GM23338 (cell line): Measurements from ENCODE around the gene CCNG2. TPM values are rescaled to one million over a fixed set of nuclear protein-coding genes. Genes with fewer than 3 reads are reported as not detected.

Experiments
- ATAC-seq: fragments of 200-7000 bp; cut with Tn5 transposase; 3 replicates; pipeline ENCODE4 v1.9.1; 2020
- DNase-seq: peaks from one replicate; pipeline ENCODE4 v3.0.0-alpha.2; 2015; ENCODE audit warnings: low spot score
- H2AFZ ChIP-seq: fragments of 200-600 bp; sonication (generic); 2 replicates; pipeline ENCODE4 v1.8.0; 2016; ENCODE audit warnings: antibody characterized with exemption, mild to moderate bottlenecking, moderate library complexity
- H3F3A ChIP-seq: fragments of 200-600 bp; sonication (generic); replicated peaks from 2 replicates; pipeline ENCODE4 v1.8.0; 2017; ENCODE audit warnings: antibody characterized with exemption, mixed run types, low read depth
- H3K27ac ChIP-seq: fragments of 200-600 bp; sonication (generic); 2 replicates; pipeline ENCODE4 v1.6.1; 2016; ENCODE audit warnings: low read depth
- H3K27me3 ChIP-seq: fragments of 200-600 bp; sonication (generic); 2 replicates; pipeline ENCODE4 v1.8.0; 2016; ENCODE audit warnings: mild to moderate bottlenecking, mixed run types, moderate library complexity; ENCODE audit not compliant: insufficient read depth
- H3K36me3 ChIP-seq: fragments of 200-600 bp; sonication (generic); 2 replicates; pipeline ENCODE4 v1.8.0; 2016; ENCODE audit warnings: mild to moderate bottlenecking; ENCODE audit not compliant: insufficient read depth
- H3K4me1 ChIP-seq: fragments of 200-600 bp; sonication (generic); 2 replicates; pipeline ENCODE4 v1.8.0; 2016; ENCODE audit warnings: mild to moderate bottlenecking, moderate library complexity; ENCODE audit not compliant: insufficient read depth
- H3K4me2 ChIP-seq: fragments of 200-600 bp; sonication (generic); 2 replicates; pipeline ENCODE4 v1.7.1; 2017; ENCODE audit warnings: mixed run types
- H3K4me3 ChIP-seq: fragments of 200-600 bp; sonication (generic); 2 replicates; pipeline ENCODE4 v1.6.1; 2016; ENCODE audit warnings: mixed run types
- H3K79me2 ChIP-seq: fragments of 200-600 bp; sonication (generic); replicated peaks from 2 replicates; pipeline ENCODE4 v1.8.0; 2017; ENCODE audit warnings: mild to moderate bottlenecking; ENCODE audit not compliant: insufficient read depth
- H3K9me2 ChIP-seq: fragments of 200-600 bp; sonication (generic); 2 replicates; pipeline ENCODE4 v1.8.0; 2017; ENCODE audit not compliant: insufficient read depth
- H4K20me1 ChIP-seq: fragments of 200-600 bp; sonication (generic); replicated peaks from 2 replicates; pipeline ENCODE4 v1.8.0; 2017; ENCODE audit warnings: mild to moderate bottlenecking; ENCODE audit not compliant: insufficient read depth
- H3K27ac Mint-ChIP-seq: 2 replicates; pipeline ENCODE4 v1.8.0; 2020; ENCODE audit warnings: inconsistent platforms, mild to moderate bottlenecking, moderate library complexity, mixed read lengths
- H3K27me3 Mint-ChIP-seq: 3 replicates; pipeline ENCODE4 v1.8.0; 2022; ENCODE audit warnings: low read depth, mild to moderate bottlenecking, moderate library complexity, mixed read lengths, inconsistent platforms; ENCODE audit not compliant: insufficient read depth, poor library complexity
- H3K36me3 Mint-ChIP-seq: 3 replicates; pipeline ENCODE4 v1.8.0; 2021; ENCODE audit warnings: low read depth, mild to moderate bottlenecking, inconsistent platforms, moderate library complexity, mixed read lengths
- H3K4me1 Mint-ChIP-seq: 3 replicates; pipeline ENCODE4 v1.8.0; 2020; ENCODE audit warnings: mild to moderate bottlenecking, inconsistent platforms, mixed read lengths
- H3K4me3 Mint-ChIP-seq: 3 replicates; pipeline ENCODE4 v1.8.0; 2021; ENCODE audit warnings: moderate library complexity, mild to moderate bottlenecking, inconsistent platforms, mixed read lengths
- H3K9me3 Mint-ChIP-seq: 3 replicates; pipeline ENCODE4 v1.8.0; 2020; ENCODE audit warnings: moderate library complexity, mild to moderate bottlenecking, inconsistent platforms, mixed read lengths
- CREB1 ChIP-seq: fragments of 250-450 bp; sonication (Bioruptor Pico); IDR thresholded peaks from 2 replicates; pipeline ENCODE4 v1.5.0; 2020; ENCODE audit warnings: low read depth, mild to moderate bottlenecking, moderate library complexity
- EZH2 ChIP-seq: fragments of 200-600 bp; sonication (generic); IDR thresholded peaks from one replicate; pipeline ENCODE4 v1.8.0; 2017; ENCODE audit warnings: antibody characterized with exemption, mild to moderate bottlenecking, low read depth; ENCODE audit not compliant: unreplicated experiment
- EZH2phosphoT487 ChIP-seq: fragments of 200-600 bp; sonication (generic); IDR thresholded peaks from one replicate; pipeline ENCODE4 v1.8.1; 2018; ENCODE audit warnings: antibody characterized with exemption; ENCODE audit not compliant: unreplicated experiment
- NANOG ChIP-seq: IDR thresholded peaks from 2 replicates; pipeline ENCODE4 v1.6.1; 2016; ENCODE audit warnings: antibody characterized with exemption, borderline replicate concordance
- POLR2AphosphoS5 ChIP-seq: IDR thresholded peaks from 2 replicates; pipeline ENCODE4 v1.6.1; 2016; ENCODE audit warnings: antibody characterized with exemption, low read depth
- polyA plus RNA-seq: library from polyadenylated mRNA; unstranded; fragments of >200 nt; fragmentation: Nextera tagmentation; extraction: Ambion mirVana; gene quantifications from 2 replicates; pipeline ENCODE4 v1.2.1, GENCODE V29; 2016
- total RNA-seq: library from RNA; depleted of rRNA; stranded (reverse); fragments of >200 nt; shearing (Covaris generic); gene quantifications from 2 replicates; pipeline ENCODE4 v1.2.3, GENCODE V29; 2014
- TF ChIP-seq, protein P1 (sequence below): IDR thresholded peaks from 2 replicates; pipeline ENCODE4 v1.6.1; 2016; ENCODE audit warnings: antibody characterized with exemption
- TF ChIP-seq, protein P2 (sequence below): IDR thresholded peaks from one replicate; pipeline ENCODE4 v1.6.1; 2018; ENCODE audit warnings: antibody characterized with exemption; ENCODE audit not compliant: unreplicated experiment

Gene CCNG2
- total and polyA plus RNA-seq, 2 experiments from 2014 or later: 7.1 to 16.5 TPM

DNA sequence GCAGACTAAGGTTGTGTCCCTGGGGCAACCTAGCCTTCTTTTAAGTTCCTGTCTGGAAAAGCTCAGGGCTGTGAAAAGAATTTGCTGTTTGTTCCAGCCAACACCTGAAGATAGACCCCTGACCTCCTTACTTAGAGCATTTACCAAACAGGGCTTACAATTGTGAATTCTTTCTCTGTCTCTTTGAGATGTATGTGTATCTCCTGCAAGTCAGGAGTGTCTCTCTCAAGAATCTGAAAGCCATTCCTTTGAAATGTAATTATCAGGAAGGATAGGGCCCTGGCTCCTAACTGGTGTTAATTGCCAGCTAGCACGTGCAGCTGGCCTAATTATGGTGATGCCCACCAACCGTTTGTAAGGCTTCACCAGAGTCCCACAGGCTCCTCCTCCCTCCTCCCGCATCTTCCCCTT, 18.2 kb downstream of the CCNG2 start:
- Mint-ChIP-seq H3K4me1 (peaks cover 34% of the 10 kb centered on the region), H3K9me3 (no peaks in the 10 kb centered on the region)

DNA sequence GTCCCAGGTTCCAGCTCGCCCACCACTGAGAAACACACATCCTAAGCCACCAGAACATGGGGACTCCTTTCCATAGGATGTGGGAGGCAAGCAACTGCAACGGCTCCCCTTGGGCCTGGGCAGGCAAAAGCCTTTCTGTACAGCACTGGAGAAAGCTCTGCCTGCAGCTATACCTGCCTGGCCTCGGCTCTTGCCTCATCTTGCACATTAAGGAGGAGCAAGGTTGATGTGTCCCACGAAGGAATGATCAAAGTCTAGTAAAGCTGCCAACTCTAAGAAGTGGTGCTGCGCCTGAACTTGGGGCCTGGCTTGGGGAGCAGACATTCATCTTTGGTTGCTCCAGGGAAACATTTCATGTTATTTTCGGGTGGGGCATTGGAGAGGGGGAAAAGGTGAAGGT, 19.6 kb downstream of the CCNG2 start:
- DNase-seq (no peak), ATAC-seq (no peak; the same call in 1 of the 3 replicates)
- H3K27ac ChIP-seq: no peak overlapping the region
- no peak overlapping the region for H2AFZ ChIP-seq
- Mint-ChIP-seq H3K4me3 (no peak overlapping the region), H3K27me3 (peaks cover 43% of the 10 kb centered on the region), H3K4me1 (peaks cover 34% of the 10 kb centered on the region), H3K36me3 (no peaks in the 10 kb centered on the region), H3K27ac (no peak overlapping the region), H3K9me3 (no peaks in the 10 kb centered on the region)
- H4K20me1 ChIP-seq: no peaks in the 10 kb centered on the region; the same call in 1 of the 2 replicates
- peaks cover 4% of the 10 kb centered on the region for H3K4me1 ChIP-seq
- TF ChIP-seq POLR2AphosphoS5 (no peak), CREB1 (CRISPR knock-in tag) (no peak), NANOG (no peak), EZH2 (no peak), EZH2phosphoT487 (no peak)
- TF ChIP-seq, protein P1, sequence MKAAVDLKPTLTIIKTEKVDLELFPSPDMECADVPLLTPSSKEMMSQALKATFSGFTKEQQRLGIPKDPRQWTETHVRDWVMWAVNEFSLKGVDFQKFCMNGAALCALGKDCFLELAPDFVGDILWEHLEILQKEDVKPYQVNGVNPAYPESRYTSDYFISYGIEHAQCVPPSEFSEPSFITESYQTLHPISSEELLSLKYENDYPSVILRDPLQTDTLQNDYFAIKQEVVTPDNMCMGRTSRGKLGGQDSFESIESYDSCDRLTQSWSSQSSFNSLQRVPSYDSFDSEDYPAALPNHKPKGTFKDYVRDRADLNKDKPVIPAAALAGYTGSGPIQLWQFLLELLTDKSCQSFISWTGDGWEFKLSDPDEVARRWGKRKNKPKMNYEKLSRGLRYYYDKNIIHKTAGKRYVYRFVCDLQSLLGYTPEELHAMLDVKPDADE: no peak
- TF ChIP-seq, protein P2, sequence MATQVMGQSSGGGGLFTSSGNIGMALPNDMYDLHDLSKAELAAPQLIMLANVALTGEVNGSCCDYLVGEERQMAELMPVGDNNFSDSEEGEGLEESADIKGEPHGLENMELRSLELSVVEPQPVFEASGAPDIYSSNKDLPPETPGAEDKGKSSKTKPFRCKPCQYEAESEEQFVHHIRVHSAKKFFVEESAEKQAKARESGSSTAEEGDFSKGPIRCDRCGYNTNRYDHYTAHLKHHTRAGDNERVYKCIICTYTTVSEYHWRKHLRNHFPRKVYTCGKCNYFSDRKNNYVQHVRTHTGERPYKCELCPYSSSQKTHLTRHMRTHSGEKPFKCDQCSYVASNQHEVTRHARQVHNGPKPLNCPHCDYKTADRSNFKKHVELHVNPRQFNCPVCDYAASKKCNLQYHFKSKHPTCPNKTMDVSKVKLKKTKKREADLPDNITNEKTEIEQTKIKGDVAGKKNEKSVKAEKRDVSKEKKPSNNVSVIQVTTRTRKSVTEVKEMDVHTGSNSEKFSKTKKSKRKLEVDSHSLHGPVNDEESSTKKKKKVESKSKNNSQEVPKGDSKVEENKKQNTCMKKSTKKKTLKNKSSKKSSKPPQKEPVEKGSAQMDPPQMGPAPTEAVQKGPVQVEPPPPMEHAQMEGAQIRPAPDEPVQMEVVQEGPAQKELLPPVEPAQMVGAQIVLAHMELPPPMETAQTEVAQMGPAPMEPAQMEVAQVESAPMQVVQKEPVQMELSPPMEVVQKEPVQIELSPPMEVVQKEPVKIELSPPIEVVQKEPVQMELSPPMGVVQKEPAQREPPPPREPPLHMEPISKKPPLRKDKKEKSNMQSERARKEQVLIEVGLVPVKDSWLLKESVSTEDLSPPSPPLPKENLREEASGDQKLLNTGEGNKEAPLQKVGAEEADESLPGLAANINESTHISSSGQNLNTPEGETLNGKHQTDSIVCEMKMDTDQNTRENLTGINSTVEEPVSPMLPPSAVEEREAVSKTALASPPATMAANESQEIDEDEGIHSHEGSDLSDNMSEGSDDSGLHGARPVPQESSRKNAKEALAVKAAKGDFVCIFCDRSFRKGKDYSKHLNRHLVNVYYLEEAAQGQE: no peak
- H3K27me3 ChIP-seq: peaks cover 53% of the 10 kb centered on the region
- H3K79me2 ChIP-seq: no peaks in the 10 kb centered on the region
- H3K4me2 ChIP-seq: no peak overlapping the region
- H3K4me3 ChIP-seq: no peak overlapping the region
- no peaks in the 10 kb centered on the region for H3K9me2 ChIP-seq
- H3F3A ChIP-seq: no peaks in the 10 kb centered on the region
- H3K36me3 ChIP-seq: no peaks in the 10 kb centered on the region

More for the DNA sequence above, 18.2 kb downstream of the CCNG2 start:
- H4K20me1 ChIP-seq: no peaks in the 10 kb centered on the region; the same call in 1 of the 2 replicates
- DNase-seq (peak; percentile 86), ATAC-seq (peak; percentile 88)
- Mint-ChIP-seq H3K4me3 (no peak overlapping the region; the same call in 2 of the 3 replicates), H3K27ac (no peak overlapping the region), H3K36me3 (no peaks in the 10 kb centered on the region; the same call in 2 of the 3 replicates), H3K27me3 (peaks cover 43% of the 10 kb centered on the region)
- peaks cover 53% of the 10 kb centered on the region for H3K27me3 ChIP-seq
- TF ChIP-seq EZH2: no peak
- peak; percentile 31; the same call in 1 of the 2 replicates for TF ChIP-seq POLR2AphosphoS5
- TF ChIP-seq NANOG: 0 out of 2 replicates have a peak, but pooled peaks have one; percentile 37
- TF ChIP-seq CREB1 (CRISPR knock-in tag): peak; percentile 27; the same call in 1 of the 2 replicates
- H2AFZ ChIP-seq: no peak overlapping the region
- H3K36me3 ChIP-seq: no peaks in the 10 kb centered on the region
- no peak overlapping the region for H3K4me3 ChIP-seq
- H3F3A ChIP-seq: no peaks in the 10 kb centered on the region
- peaks cover 4% of the 10 kb centered on the region for H3K4me1 ChIP-seq
- no peak overlapping the region for H3K4me2 ChIP-seq
- H3K79me2 ChIP-seq: no peaks in the 10 kb centered on the region
- no peaks in the 10 kb centered on the region for H3K9me2 ChIP-seq
- no peak overlapping the region for H3K27ac ChIP-seq
